Central memory CD8-positive, alpha-beta T cell (primary cell): Measurements from ENCODE around the gene RTF2.
"Not testable (repeated sequence)": the region's sequence is repeated elsewhere in the genome, so short reads cannot be mapped to it uniquely, and the experiment has no call there.

Experiments
- ATAC-seq: fragments of 150-1000 bp; cut with Tn5 transposase; replicated peaks from 2 replicates; pipeline ENCODE4 v1.10.0; 2022; ENCODE audit warnings: mild to moderate bottlenecking, moderate FRiP score, moderate number of reproducible peaks; ENCODE audit not compliant: poor library complexity, severe bottlenecking; ENCODE audit errors: extremely low read depth
- DNase-seq, 2 donors: peaks; one replicate each; pipeline ENCODE4 v3.0.0; 2021; ENCODE audit warnings: low spot score in 2 of 2
- H3K27ac Mint-ChIP-seq: one replicate; pipeline ENCODE4 v1.8.0; 2022; ENCODE audit warnings: low read depth, mild to moderate bottlenecking, moderate library complexity, mixed read lengths
- H3K27me3 Mint-ChIP-seq: one replicate; pipeline ENCODE4 v1.8.0; 2022; ENCODE audit warnings: mixed read lengths
- H3K36me3 Mint-ChIP-seq: one replicate; pipeline ENCODE4 v1.8.0; 2022; ENCODE audit warnings: mild to moderate bottlenecking, moderate library complexity, mixed read lengths; ENCODE audit not compliant: insufficient read depth
- H3K4me1 Mint-ChIP-seq: one replicate; pipeline ENCODE4 v1.8.0; 2022; ENCODE audit warnings: mixed read lengths
- H3K4me3 Mint-ChIP-seq: one replicate; pipeline ENCODE4 v1.8.0; 2022; ENCODE audit warnings: mild to moderate bottlenecking, moderate library complexity, mixed read lengths
- H3K9me3 Mint-ChIP-seq: one replicate; pipeline ENCODE4 v1.8.0; 2022; ENCODE audit warnings: mixed read lengths

Gene RTF2

GRCh38 chr20:56516631-56517030 is 48.2 kb downstream of the RTF2 start:
- peaks cover 54% of the 10 kb centered on the region for H3K36me3 Mint-ChIP-seq
- H3K9me3 Mint-ChIP-seq, result peaks cover 8% of the 10 kb centered on the region
- DNase-seq (no peak), ATAC-seq (no peak)
- H3K27ac Mint-ChIP-seq, result no peak overlapping the region
- H3K27me3 Mint-ChIP-seq, result no peaks in the 10 kb centered on the region
- H3K4me1 Mint-ChIP-seq, result no peaks in the 10 kb centered on the region
- no peak overlapping the region for H3K4me3 Mint-ChIP-seq

GRCh38 chr20:56517211-56517610 is 48.8 kb downstream of the RTF2 start:
- H3K27me3 Mint-ChIP-seq, result no peaks in the 10 kb centered on the region
- ATAC-seq, result no peak
- H3K27ac Mint-ChIP-seq, result no peak overlapping the region
- H3K4me1 Mint-ChIP-seq, result no peaks in the 10 kb centered on the region
- peaks cover 55% of the 10 kb centered on the region for H3K36me3 Mint-ChIP-seq
- DNase-seq, result no peak
- peaks cover 8% of the 10 kb centered on the region for H3K9me3 Mint-ChIP-seq
- no peak overlapping the region for H3K4me3 Mint-ChIP-seq

- no peak for ATAC-seq
- H3K27ac Mint-ChIP-seq, result no peak overlapping the region
- peaks cover 8% of the 10 kb centered on the region for H3K9me3 Mint-ChIP-seq
- no peaks in the 10 kb centered on the region for H3K4me1 Mint-ChIP-seq
- no peaks in the 10 kb centered on the region for H3K27me3 Mint-ChIP-seq
- H3K36me3 Mint-ChIP-seq, result peaks cover 51% of the 10 kb centered on the region
- no peak for DNase-seq
- no peak overlapping the region for H3K4me3 Mint-ChIP-seq
Observed at GRCh38 chr20:56517641-56518040, 49.2 kb downstream of the RTF2 start.

GRCh38 chr20:56518126-56518525 is 49.7 kb downstream of the RTF2 start:
- H3K27ac Mint-ChIP-seq, result no peak overlapping the region
- no peak for ATAC-seq
- no peaks in the 10 kb centered on the region for H3K27me3 Mint-ChIP-seq
- peaks cover 8% of the 10 kb centered on the region for H3K9me3 Mint-ChIP-seq
- H3K36me3 Mint-ChIP-seq, result peaks cover 46% of the 10 kb centered on the region
- DNase-seq, result no peak
- no peak overlapping the region for H3K4me3 Mint-ChIP-seq
- H3K4me1 Mint-ChIP-seq, result peaks cover 2% of the 10 kb centered on the region

- H3K9me3 Mint-ChIP-seq, result peaks cover 8% of the 10 kb centered on the region
- H3K27me3 Mint-ChIP-seq, result no peaks in the 10 kb centered on the region
- peaks cover 6% of the 10 kb centered on the region for H3K4me1 Mint-ChIP-seq
- H3K36me3 Mint-ChIP-seq, result peaks cover 43% of the 10 kb centered on the region
- no peak overlapping the region for H3K27ac Mint-ChIP-seq
- no peak for ATAC-seq
- no peak overlapping the region for H3K4me3 Mint-ChIP-seq
- no peak for DNase-seq
Observed at GRCh38 chr20:56518721-56519398, 50.4 kb downstream of the RTF2 start.

GRCh38 chr20:56519551-56519950 is 51.1 kb downstream of the RTF2 start:
- no peak for DNase-seq
- Mint-ChIP-seq H3K4me1 (peaks cover 6% of the 10 kb centered on the region), H3K9me3 (peaks cover 8% of the 10 kb centered on the region), H3K36me3 (peaks cover 40% of the 10 kb centered on the region), H3K27me3 (no peaks in the 10 kb centered on the region), H3K4me3 (no peak overlapping the region), H3K27ac (no peak overlapping the region)
- no peak for ATAC-seq

- no peak for ATAC-seq
- Mint-ChIP-seq H3K4me1 (peaks cover 6% of the 10 kb centered on the region), H3K27me3 (no peaks in the 10 kb centered on the region), H3K9me3 (peaks cover 8% of the 10 kb centered on the region), H3K4me3 (no peak overlapping the region), H3K27ac (no peak overlapping the region), H3K36me3 (peaks cover 40% of the 10 kb centered on the region)
- no peak for DNase-seq
Observed at GRCh38 chr20:56520180-56520579, 51.8 kb downstream of the RTF2 start.

- peaks cover 37% of the 10 kb centered on the region for H3K36me3 Mint-ChIP-seq
- not testable (repeated sequence) for H3K27me3 Mint-ChIP-seq, DNase-seq, H3K4me1 Mint-ChIP-seq, ATAC-seq, H3K27ac Mint-ChIP-seq, H3K4me3 Mint-ChIP-seq, H3K9me3 Mint-ChIP-seq
Observed at GRCh38 chr20:56520746-56521354, 52.4 kb downstream of the RTF2 start.

GRCh38 chr20:56522311-56522710 is 53.9 kb downstream of the RTF2 start:
- H3K4me3 Mint-ChIP-seq, result no peak overlapping the region
- DNase-seq (no peak), ATAC-seq (no peak)
- H3K9me3 Mint-ChIP-seq, result peaks cover 8% of the 10 kb centered on the region
- H3K36me3 Mint-ChIP-seq, result peaks cover 26% of the 10 kb centered on the region
- no peak overlapping the region for H3K27ac Mint-ChIP-seq
- no peaks in the 10 kb centered on the region for H3K27me3 Mint-ChIP-seq
- peaks cover 6% of the 10 kb centered on the region for H3K4me1 Mint-ChIP-seq

- not testable (repeated sequence) for H3K4me1 Mint-ChIP-seq, H3K27me3 Mint-ChIP-seq
Observed at GRCh38 chr20:56524444-56524843, 56.0 kb downstream of the RTF2 start, which contains the start of gene FAM209A. TSS of gene FAM209A (plus strand) at chr20:56524744. CDS start at chr20:56524809, 65 bp downstream.

GRCh38 chr20:56527521-56527920 is 59.1 kb downstream of the RTF2 start:
- Mint-ChIP-seq H3K27ac (no peak overlapping the region), H3K4me1 (peaks cover 6% of the 10 kb centered on the region), H3K27me3 (no peaks in the 10 kb centered on the region), H3K9me3 (no peaks in the 10 kb centered on the region), H3K36me3 (peaks cover 1% of the 10 kb centered on the region), H3K4me3 (no peak overlapping the region)
- ATAC-seq (no peak), DNase-seq (no peak)

More at GRCh38 chr20:56524444-56524843, 56.0 kb downstream of the RTF2 start, which contains the start of gene FAM209A:
- not testable (repeated sequence) for DNase-seq, ATAC-seq, H3K9me3 Mint-ChIP-seq, H3K27ac Mint-ChIP-seq, H3K36me3 Mint-ChIP-seq, H3K4me3 Mint-ChIP-seq

- not testable (repeated sequence) for ATAC-seq, H3K9me3 Mint-ChIP-seq, DNase-seq, H3K27me3 Mint-ChIP-seq, H3K27ac Mint-ChIP-seq, H3K4me1 Mint-ChIP-seq, H3K4me3 Mint-ChIP-seq, H3K36me3 Mint-ChIP-seq
Observed at GRCh38 chr20:56532946-56533345, 64.5 kb downstream of the RTF2 start, which contains the start of gene FAM209B. TSS of gene FAM209B (plus strand) at chr20:56533246. CDS start at chr20:56533342, 96 bp downstream.

GRCh38 chr20:56537997-56538396 is 69.6 kb downstream of the RTF2 start:
- ATAC-seq (no peak), DNase-seq (no peak)
- Mint-ChIP-seq H3K27me3 (no peaks in the 10 kb centered on the region), H3K27ac (no peak overlapping the region), H3K4me1 (no peaks in the 10 kb centered on the region), H3K4me3 (no peak overlapping the region), H3K36me3 (no peaks in the 10 kb centered on the region), H3K9me3 (no peaks in the 10 kb centered on the region)
